ENCODE measurements around the gene HSF5.

The HSF5 gene

GRCh38 chr17:58409432-58409831 lies 78.8 kb downstream of the HSF5 start:
- H3K4me3 ChIP-seq (ENCODE audit: low read depth, low read length): no peak overlapping the region
- no peak for TF ChIP-seq POLR2A (IDR thresholded peaks at IDR 0.05; ENCODE audit: extremely low read depth, insufficient read length)
- no peak for TF ChIP-seq MAX (IDR thresholded peaks at IDR 0.05; ENCODE audit: low read depth, low read length)
- DNase-seq (ENCODE audit: low read depth): no peak

GRCh38 chr17:58403311-58403710 lies 84.9 kb downstream of the HSF5 start:
- no peak for TF ChIP-seq MYC (IDR thresholded peaks at IDR 0.05; ENCODE audit: low read depth, low read length)
- TF ChIP-seq CTCF (IDR thresholded peaks at IDR 0.05; ENCODE audit: low read depth, low read length): no peak
- TF ChIP-seq POLR2A (IDR thresholded peaks at IDR 0.05; ENCODE audit: extremely low read depth, insufficient read length): no peak
- TF ChIP-seq MAX (IDR thresholded peaks at IDR 0.05; ENCODE audit: low read depth, low read length): no peak
- no peak overlapping the region for H3K4me3 ChIP-seq (ENCODE audit: low read depth, low read length)
- DNase-seq (ENCODE audit: low read depth): no peak

- TF ChIP-seq POLR2A (IDR thresholded peaks at IDR 0.05; ENCODE audit: extremely low read depth, insufficient read length) (no peak), MAX (IDR thresholded peaks at IDR 0.05; ENCODE audit: low read depth, low read length) (no peak), CTCF (IDR thresholded peaks at IDR 0.05; ENCODE audit: low read depth, low read length) (no peak), MYC (IDR thresholded peaks at IDR 0.05; ENCODE audit: low read depth, low read length) (no peak)
- DNase-seq (ENCODE audit: low read depth): no peak
- H3K4me3 ChIP-seq (ENCODE audit: low read depth, low read length): no peak overlapping the region
Observed at GRCh38 chr17:58402679-58403078, 85.5 kb downstream of the HSF5 start.

- no peak overlapping the region for H3K4me3 ChIP-seq (ENCODE audit: low read depth, low read length)
- no peak for DNase-seq (ENCODE audit: low read depth)
- TF ChIP-seq MAX (IDR thresholded peaks at IDR 0.05; ENCODE audit: low read depth, low read length): no peak
- no peak for TF ChIP-seq MYC (IDR thresholded peaks at IDR 0.05; ENCODE audit: low read depth, low read length)
- no peak for TF ChIP-seq POLR2A (IDR thresholded peaks at IDR 0.05; ENCODE audit: extremely low read depth, insufficient read length)
- no peak for TF ChIP-seq CTCF (IDR thresholded peaks at IDR 0.05; ENCODE audit: low read depth, low read length)
Observed at GRCh38 chr17:58402047-58402446, 86.2 kb downstream of the HSF5 start.

- no peak for TF ChIP-seq MAX (IDR thresholded peaks at IDR 0.05; ENCODE audit: low read depth, low read length)
- no peak for TF ChIP-seq CTCF (IDR thresholded peaks at IDR 0.05; ENCODE audit: low read depth, low read length)
- TF ChIP-seq MYC (IDR thresholded peaks at IDR 0.05; ENCODE audit: low read depth, low read length): no peak
- TF ChIP-seq POLR2A (IDR thresholded peaks at IDR 0.05; ENCODE audit: extremely low read depth, insufficient read length): no peak
- H3K4me3 ChIP-seq (ENCODE audit: low read depth, low read length): no peak overlapping the region
- DNase-seq (ENCODE audit: low read depth): no peak
Observed at GRCh38 chr17:58401287-58401686, 86.9 kb downstream of the HSF5 start.

- no peak overlapping the region for H3K4me3 ChIP-seq (ENCODE audit: low read depth, low read length)
- DNase-seq (ENCODE audit: low read depth): no peak
- no peak for TF ChIP-seq MAX (IDR thresholded peaks at IDR 0.05; ENCODE audit: low read depth, low read length)
- no peak for TF ChIP-seq POLR2A (IDR thresholded peaks at IDR 0.05; ENCODE audit: extremely low read depth, insufficient read length)
- TF ChIP-seq MYC (IDR thresholded peaks at IDR 0.05; ENCODE audit: low read depth, low read length): no peak
- TF ChIP-seq CTCF (IDR thresholded peaks at IDR 0.05; ENCODE audit: low read depth, low read length): no peak
Observed at GRCh38 chr17:58400826-58401225, 87.4 kb downstream of the HSF5 start.

Measured in NB4 (cell line).